GM19463 (cell line): ENCODE measurements around the gene CSRP2.

Experiments
- ATAC-seq: cut with Tn5 transposase; IDR thresholded peaks from one replicate; pipeline ENCODE4 v1.9.1; 2021; ENCODE audit warnings: mild to moderate bottlenecking, moderate library complexity; ENCODE audit not compliant: unreplicated experiment

CSRP2 gene

DNA sequence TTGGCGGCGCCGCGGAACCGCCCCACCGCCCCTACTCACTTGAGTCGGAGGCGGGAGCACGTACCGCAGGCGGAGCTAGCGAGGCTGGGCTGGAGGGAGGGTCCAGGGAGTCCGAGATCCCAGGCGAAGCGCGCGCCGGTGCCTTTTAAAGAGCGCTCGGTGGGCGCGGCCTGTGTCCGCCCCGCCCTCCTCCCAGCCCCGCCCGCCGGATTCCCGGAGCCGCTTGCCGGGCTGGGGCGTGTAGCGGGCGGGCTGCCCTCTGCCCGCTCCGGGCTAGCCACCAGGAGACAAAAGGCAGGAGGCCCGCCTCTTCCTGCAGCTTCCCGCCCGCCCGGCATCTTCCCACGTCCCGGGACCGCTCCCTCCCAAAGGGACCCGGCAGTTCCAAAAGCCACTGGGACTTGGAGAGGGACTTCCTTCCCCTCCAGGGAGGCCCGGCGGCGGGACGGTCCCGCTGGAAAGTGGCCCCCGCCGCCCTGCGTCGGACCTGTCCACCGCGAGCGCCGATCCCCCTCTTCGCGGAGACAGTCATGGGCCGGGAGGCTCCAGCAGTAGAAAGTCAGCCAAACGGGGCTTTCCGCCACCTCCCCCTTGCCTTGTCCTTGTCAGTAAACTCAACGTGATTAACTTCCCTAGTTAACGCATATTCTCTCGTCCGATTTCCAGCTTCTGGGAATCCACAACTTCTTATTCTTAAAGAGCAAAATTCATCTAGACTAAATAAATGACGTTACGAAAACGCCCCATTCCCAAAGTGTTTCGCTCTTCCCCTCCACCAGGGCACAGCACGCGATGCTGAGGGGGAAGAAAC is at the start of gene CSRP2:
CSRP2 (minus strand) TSS at position 121 of the 811 bp plus-strand sequence. CDS start 12,759 bp downstream, outside the sequence.
- peak; percentile 86 for ATAC-seq

DNA sequence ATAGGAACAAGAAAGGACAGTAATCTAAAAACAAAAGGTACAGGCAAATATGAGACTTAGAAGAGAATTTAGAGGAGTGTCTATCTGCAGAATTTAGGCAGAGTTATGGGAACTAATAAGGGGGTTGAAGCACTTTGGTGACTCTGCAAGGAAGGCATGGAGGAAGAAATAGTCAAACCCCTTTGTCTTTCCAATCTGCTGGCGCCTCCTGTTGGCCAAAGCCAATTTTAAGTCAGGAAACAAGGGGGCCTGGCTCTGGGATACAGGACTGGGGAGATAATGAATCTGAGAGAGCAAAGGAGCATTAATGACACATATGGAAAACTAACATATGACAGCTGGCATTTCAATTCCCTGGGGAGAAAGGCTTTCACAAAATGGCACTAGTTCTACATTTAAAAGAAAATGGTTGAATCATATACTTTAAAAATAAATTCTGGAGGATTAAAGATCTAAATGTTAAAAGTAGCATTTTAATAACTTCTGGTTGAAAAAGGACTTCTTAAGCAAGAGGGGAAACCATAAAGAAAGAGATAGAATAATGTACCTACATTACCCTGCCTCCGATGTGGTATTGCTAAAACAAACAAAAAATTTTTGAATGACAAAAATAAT is 48.5 kb upstream of the CSRP2 start:
- no peak for ATAC-seq

DNA sequence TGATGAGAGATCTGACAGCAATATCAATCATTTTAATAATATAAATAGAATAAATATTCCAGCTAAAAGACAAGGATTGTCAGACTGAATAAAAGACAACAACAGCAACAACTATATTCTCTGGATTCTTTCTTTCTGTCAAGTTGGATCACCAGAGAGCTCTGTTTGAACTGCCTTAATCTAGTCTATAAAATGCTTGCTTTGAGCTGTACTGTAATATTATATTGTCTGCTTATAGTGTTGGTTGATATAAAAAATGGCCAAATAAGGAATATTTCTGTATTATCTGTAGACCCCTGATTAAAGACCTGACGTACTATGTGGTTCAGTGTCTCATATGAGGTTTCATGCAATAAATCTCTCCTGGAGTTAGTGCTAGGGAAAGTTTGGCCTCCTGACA is 46.3 kb upstream of the CSRP2 start:
- no peak for ATAC-seq

DNA sequence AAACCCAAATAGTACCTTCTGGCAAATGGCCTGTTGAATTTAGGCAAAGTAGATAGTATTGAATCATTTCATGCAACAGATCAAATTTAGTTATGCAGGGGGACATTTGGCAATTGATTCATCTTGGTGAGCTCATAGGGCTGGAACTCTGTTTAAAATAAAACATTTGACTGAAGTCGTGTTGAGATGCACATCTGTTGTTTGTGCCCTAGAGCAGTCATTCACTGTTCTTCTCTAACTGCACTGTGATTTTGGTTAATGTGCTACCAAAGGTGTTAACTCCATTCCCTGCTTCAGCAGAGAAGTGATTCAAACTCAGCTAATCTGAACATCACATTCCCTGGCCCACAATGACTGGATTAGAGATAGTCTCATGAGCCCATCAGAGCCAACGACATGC is 44.0 kb upstream of the CSRP2 start:
- no peak for ATAC-seq

DNA sequence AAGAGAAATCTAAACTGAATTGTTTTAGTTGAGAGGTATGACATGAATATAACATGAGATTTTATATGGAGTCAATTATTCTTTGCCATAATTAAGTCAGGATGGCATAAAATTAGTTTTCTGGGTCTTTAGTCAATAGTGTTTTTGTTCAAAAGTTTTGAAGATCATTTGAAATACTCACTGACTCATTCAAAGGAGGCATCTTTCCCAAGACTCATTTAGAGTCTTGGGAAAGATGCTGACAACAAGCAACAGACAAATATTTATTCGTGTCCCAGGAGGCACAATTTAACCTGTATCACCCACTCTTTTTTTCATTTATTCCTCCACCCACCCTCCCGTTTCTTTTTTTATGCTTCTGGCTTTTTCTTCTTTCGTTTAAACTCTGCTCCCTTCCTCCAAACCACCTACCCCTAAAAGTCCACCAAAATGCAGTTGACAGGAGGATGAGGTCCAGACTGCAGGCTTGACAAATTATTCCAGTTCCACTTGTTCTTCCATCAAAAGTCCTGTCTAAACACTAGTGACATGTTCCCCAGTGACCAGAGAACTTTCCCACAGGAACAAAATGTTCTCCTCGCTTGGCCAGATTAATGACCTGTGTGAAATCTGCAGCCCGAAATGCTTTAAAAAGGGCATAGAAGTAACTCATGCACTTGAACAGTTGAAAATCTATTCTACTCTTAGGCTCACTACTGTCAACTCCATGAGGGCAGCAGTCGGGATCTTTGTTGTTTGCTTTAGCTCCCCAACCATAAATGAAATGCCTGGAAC is 43.3 kb upstream of the CSRP2 start:
- no peak for ATAC-seq

DNA sequence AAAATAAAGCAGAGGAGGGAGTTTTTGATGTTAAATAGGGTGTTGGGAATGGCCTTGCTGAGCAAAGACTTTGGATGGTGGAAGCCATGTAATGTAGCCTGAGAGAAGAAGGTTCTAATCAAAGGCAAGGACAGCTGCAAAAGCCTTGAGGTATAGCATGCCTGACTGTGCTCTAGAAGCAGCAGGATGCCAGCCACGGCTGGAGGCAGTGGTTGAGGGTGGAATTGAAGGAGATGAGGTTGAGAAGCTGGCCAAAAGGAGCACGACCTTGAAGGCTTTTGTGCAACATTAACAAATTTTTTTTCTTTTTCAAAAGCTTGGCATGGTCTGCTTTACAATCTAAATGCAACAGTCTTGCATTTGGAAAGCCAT is 42.3 kb upstream of the CSRP2 start:
- no peak for ATAC-seq

DNA sequence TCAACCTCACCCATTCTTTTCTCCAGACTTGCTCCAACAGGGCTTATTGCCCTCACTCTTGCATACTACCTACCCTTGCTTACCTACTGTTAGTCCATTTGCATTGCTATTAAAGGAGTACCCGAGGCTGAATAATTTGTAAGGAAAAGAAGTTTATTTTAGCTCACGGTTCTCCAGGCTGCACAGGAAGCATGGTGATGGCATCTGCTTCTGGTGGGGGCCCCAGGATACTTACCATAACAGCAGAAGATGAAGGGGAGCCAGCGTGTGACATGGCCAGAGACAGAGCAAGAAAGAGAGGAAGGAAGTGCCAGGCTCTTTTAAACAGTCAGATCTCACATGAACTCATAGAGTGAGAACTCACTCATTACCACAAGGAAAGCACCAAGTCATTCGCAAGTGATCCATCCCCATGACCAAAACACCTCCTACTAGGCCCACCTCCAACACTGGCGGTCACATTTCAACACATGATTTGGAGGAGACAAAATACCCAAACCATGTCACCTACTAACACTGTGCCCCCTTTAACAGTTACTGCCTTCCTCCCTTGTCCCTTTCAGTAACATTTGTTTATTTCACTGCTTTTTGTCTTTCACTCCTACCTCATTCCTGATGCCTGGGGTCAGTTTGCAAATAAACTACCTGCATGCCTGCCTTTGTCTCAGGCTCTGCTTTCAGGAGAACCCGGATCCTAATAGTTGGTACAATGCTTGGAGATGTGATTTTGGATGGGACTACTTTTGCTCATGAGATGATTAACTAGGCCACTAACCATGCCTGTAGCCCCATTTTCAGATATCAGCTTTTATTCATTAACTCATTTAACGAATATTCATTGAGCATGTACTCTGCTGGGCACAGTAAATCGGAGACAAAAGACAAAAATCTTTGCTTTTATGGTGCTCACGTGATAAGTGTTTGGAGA is 41.6 kb upstream of the CSRP2 start:
- ATAC-seq: peak; percentile 82

DNA sequence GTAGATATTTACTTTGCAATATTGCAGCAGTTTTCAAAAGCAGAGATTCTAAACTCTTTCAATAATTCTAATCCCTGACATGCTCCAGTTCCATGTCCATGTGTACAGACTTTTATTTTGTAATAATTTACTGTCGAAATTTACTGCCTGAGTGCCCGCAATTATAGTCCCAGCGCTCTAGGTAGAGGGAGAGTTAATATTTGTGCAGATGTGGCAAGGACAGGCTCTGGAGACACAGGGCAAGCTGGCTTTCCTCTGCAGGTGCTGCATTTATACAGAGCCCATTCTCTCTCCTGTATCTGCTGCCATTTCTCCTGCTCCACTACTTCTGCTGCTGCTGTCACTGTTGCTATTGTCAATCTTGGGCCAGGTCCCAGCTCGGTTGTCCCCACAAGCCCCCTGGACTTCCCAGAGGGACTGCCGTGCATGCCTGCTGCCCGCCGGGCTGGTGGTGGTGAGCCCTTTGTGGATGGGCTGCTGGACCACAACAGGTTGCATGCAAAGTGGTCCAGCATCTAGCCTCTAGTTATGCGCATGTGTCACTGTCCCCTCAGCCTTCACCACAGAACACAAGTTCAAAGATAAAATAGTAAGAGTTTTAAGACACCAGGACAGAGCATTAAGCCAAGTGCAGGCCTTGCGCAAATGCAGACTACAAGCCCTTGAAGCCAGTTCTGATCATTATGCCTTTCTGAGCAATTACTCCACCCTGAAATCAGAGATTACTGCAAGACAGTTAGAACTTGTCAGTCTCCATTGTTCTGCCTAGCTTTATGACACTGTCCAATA is 40.8 kb upstream of the CSRP2 start:
- peak; percentile 12 for ATAC-seq

DNA sequence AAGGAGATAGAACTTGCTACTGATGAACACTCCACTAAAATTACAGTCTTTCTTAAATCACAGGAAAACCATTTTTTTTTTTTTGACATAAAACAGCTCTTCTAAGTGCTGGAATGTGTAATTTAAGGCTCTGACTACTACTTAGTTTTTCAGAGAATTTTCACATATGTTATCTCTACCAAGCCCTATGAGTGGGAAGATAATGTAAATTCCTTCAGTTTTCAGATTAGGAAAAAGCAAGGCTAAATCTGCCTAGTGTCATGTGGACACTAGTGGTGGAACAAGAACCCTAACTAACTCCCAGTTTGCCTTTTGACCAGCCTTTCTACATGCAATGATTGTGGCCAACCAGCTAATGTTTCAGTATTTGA is 37.3 kb upstream of the CSRP2 start:
- no peak for ATAC-seq

DNA sequence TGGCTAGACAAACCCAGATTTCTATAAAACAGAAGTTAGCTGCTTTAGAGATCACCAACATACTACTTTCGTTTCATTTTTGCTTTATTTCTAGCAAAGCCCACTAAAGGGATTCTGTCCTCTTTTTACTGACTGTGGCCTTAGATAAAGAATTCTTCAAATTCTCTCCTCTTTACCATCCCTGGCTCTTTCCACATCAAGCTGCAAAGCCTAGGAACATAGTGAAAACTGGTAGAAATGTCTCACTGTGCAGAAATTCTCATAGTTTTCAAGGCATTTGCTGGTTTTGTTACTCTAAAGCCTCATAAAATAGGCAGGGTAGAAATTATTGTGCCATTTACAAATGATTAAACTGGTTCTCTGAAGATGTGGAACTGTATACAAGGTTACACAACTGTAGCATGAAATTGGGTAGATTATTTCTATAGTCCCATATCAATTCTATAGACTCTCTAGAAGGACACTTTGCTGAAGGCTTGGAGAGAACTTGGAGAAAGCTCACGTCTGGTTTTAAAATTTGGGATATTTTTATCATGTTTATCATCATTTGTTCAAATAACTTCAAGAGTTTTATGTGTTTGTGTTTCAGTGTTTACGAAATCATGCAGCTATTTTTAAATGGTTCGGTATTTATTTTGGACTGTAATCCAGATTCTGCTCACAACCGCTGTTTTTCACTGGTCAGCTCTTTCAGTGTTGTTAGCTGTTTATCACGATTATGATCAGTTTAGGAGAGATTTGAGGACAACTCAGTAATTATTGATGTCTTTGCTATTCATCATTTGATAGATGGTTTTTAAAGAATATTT is 36.7 kb upstream of the CSRP2 start:
- no peak for ATAC-seq

DNA sequence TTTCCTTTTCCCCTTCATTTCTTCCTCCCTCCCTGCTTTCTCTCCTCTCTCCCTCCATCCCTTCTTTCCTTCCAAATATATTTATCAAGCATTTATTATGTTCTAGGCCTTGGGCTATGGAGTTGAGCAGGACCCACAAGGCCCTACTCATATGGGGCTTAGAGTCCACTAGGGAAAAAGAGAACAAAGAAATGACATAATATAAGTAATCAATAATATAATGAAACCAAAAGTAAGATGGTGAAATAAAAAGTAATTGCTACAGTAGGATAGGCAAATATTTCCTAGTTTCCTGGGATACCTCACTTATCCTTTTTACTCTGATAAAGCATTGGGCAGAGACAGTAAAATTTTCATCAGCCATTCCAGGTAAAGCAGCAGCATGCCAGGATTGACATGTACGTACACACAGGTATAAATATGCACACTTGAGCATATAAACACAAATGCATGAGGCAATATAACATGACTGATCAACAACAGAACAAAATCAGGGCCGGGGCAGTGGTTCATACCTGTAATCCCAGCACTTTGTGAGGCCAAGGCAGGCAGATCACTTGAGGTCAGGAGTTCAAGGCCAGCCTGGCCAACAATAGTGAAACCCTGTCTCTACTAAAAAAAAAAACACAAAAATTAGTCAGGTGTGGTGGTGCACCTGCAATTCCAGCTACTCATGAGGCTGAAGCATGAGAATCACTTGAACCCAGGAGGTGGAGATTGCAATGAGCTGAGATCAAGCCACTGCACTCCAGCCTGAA is 35.5 kb upstream of the CSRP2 start:
- no peak for ATAC-seq

DNA sequence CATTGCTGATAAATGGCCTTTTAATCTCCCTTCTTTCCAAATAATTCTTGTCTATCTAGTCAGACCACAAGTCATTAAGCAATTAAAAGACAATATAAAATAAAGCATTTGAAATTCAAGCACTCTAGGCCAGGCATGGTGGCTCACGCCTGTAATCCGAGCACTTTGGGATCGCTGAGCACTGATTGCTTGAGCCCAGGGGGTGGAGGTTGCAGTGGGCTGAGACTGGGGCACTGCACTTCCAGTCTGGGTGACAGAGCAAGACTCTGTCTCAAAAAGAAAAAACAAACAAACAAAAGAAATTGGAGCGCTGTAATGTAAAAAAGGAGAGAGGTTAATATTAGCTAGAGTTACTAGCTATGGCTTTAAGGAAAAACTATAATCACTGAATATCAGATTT is 30.5 kb upstream of the CSRP2 start:
- no peak for ATAC-seq

DNA sequence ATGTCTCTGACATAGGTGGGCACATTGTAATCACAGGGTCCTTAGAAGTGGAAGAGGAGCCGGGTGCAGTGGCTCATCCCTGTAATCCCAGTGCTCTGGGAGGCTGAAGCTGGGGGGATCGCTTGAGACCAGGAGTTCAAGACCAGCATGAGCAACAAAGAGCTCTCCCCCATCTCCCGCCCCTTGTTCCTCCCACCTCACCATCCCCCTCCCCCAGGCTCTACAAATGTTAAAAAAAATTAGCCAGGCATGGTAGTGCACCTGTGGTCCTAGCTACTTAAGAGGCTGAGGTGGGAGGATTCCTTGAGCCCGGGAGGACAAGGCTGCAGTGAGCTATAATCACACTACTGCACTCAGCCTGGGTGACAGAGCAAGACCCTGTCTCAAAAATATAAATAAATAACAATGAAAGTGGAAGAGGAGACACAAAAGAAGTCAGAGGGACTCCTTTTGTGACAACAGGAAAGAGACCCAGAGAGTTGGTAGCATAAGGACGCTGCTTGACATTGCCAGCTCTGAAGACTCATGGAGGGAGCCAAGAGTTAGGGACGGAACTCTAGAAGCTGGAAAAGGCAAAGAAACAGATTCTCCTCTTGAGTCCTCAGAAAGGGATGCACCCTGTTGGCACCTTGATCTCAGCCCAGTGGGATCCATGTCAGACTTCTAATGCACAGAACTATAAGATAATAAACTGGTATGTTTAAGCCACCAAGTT is 29.6 kb upstream of the CSRP2 start:
- no peak for ATAC-seq

DNA sequence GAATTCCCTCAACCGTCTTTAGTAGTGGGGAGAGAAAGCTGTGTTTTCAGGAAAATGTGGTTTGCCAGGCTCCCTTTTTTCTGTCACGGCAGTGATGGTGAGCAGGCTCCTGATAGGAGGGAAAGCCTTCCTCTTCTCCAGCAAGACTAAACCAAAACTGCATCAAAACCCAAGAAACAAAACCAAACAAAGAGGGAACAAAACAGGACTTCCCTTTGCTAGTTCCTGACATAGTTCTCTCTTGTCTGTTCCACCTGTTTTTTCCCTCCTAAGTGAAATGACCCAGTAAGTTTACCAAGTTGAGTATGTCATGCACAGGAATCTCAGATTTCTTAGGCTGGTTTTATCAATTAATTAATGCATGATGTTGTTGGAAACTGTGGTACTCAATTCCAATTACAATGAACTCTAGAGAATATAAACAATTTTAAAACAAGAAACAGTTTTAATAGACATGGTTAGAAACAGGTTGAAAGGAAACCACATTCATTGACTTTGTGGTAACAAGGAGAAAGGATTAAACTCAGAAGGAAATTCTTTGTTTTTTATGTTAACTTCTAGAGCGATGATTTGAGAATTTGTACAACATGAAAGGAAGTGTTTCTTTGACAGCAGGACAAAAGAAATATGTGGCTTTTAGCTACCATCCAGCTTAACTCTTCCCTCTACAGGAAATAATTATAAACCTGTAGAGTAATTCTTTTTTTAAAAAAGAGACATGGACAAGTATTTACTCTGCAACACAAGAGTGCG is 23.0 kb upstream of the CSRP2 start:
- no peak for ATAC-seq

DNA sequence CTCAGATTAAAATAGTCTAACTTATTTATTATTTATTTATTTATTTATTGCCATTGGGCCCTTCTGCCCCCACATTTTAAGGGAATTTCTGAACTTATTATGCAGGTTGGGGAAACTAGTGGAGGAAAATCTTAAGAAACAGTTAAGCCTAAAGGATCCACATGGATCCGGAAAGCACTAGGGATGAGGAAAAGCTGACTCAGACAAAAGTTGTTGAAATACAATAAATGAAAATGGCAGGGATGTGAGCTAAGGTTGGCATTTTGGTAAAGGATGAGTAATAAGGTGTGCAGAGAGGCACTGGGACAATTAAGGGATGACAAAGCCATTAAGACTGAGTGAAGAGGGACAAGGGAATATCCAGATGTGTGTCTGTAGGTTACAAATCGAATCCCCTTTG is 20.7 kb upstream of the CSRP2 start:
- no peak for ATAC-seq

DNA sequence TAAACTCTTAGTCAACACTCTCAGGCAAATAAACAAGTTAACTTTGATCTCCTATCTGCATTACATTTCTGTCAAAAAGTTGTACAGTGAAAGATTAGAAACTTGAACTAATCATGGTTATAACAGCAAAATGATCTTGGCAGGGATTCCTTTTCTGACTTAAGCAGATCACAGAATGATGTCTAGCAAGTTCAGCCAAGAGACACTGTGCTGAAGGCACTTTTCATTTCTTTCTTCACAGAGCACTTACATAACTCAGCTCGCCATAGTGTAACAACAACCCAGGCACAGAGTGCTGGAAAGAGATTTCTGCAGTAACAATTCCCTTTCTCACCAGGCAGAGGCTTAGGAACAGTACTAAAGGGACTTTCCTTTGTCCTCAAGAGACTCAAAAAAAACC is 19.6 kb upstream of the CSRP2 start:
- no peak for ATAC-seq

DNA sequence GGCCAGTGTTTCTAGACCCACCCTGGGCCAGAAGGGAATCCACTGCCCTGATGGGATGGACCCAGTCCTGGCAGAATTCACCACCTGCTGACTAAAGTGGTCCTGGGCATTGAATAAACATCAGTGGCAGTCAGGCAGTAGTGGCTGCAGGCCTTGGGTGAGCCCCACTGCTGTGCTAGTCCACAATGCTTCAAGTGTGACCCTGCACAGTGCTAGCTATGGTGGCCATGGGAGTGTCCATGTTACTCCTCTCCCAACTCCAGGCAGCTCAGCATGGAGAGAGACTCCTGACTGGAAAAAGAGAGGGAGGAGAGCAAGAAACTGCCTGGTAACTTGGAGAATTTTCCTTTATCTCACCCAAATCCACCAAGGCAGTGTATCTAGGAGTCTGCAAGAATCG is 17.5 kb upstream of the CSRP2 start:
- no peak for ATAC-seq
